Skeletal muscle tissue (tissue), 4 donors: ENCODE results near the gene OSTF1. TPM values are rescaled to one million over a fixed set of nuclear protein-coding genes. Genes with fewer than 3 reads are reported as not detected.

ENCODE experiments used
- H3K27ac ChIP-seq: one replicate; pipeline ENCODE4 v1.7.0; 2013; ENCODE audit warnings: mild to moderate bottlenecking, low read depth, low read length, inconsistent platforms
- H3K27me3 ChIP-seq, 3 donors: one replicate each; pipeline ENCODE4 v1.7.0; 2013; ENCODE audit warnings: low read length in 3 of 3; ENCODE audit not compliant: control insufficient read depth in 3 of 3, insufficient read depth in 3 of 3
- H3K36me3 ChIP-seq, 3 donors: one replicate each; pipeline ENCODE4 v1.7.0; 2013; ENCODE audit warnings: low read length in 3 of 3; ENCODE audit not compliant: control insufficient read depth in 3 of 3, insufficient read depth in 3 of 3
- H3K4me1 ChIP-seq, 3 donors: one replicate each; pipeline ENCODE4 v1.7.0; 2013; ENCODE audit warnings: low read length in 3 of 3, mild to moderate bottlenecking in 3 of 3; ENCODE audit not compliant: control insufficient read depth in 3 of 3, insufficient read depth in 3 of 3
- H3K4me3 ChIP-seq, 3 donors: one replicate each; pipeline ENCODE4 v1.7.0; 2013; ENCODE audit warnings: low read length in 3 of 3
- H3K9ac ChIP-seq, 3 donors: one replicate each; pipeline ENCODE4 v1.7.0; 2013; ENCODE audit warnings: low read length in 3 of 3, mild to moderate bottlenecking in 3 of 3, moderate library complexity in 2 of 3, low read depth in 1 of 3
- H3K9me3 ChIP-seq, 3 donors: one replicate each; pipeline ENCODE4 v1.7.0; 2013; ENCODE audit warnings: low read length in 3 of 3; ENCODE audit not compliant: control insufficient read depth in 3 of 3
- total RNA-seq: library from RNA; depleted of rRNA; stranded (reverse); fragments of >200 nt; gene quantifications from one replicate; pipeline ENCODE4 v1.2.3, GENCODE V29; 2014
- donor health status: Osteomylitis.

OSTF1 gene
- total RNA-seq, 1 donor from 2014 or later: 17.7 TPM

DNA sequence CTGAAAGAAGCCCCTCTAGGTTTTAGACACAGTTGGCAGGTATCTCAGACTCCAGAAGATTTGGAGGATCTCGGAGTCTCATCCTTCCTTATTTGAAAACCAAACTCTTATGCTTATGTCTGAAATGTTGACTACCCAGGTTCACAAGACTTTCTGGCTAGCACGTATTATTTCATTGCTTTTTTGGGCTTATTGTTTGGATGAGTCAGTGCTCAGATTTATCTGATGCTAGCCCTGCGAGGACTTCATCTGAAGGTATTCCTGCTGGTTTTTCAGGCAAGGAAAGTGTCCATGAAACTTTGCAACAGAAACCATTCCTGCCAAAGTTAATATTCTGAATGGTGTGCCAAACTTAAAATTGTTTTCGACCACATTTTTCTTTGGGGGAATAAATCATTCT lies 8.5 kb downstream of the OSTF1 start:
- no peaks in the 10 kb centered on the region for H3K36me3 ChIP-seq
- no peak overlapping the region for H3K27ac ChIP-seq
- H3K9ac ChIP-seq: no peak overlapping the region
- no peak overlapping the region for H3K4me3 ChIP-seq
- H3K9me3 ChIP-seq: no peaks in the 10 kb centered on the region
- no peaks in the 10 kb centered on the region for H3K27me3 ChIP-seq
- peaks cover 0 to 3% (median 0%) of the 10 kb centered on the region in 3 donors for H3K4me1 ChIP-seq

DNA sequence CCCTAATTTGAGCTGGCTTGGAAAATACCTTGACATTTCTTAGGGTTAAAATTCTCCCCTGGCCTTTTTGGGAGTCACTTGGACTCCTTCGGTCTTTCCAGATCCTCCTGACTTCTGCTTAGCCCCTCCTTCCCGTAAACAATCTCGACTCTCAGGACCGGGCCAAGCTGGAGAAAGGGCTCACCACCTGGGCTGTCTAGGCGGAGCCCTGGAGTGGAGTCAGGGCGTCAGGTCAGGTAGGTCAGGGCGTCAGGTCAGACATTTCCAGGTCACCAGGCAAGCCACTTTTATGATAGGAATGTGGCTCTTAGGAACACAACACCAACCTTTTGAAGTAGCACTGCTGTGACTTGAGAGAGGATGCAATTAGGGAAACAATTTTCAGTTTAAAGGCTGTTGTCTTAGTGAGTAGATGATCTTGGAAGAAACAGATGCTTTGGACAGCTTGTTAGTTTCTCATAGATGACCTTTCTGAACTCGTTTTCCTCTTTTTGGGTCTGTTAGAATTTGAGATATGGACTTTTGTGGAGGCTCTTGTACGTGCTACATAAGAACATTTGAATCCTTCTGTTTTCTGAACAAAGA lies 12.8 kb downstream of the OSTF1 start:
- H3K9me3 ChIP-seq: no peaks in the 10 kb centered on the region
- no peak overlapping the region for H3K9ac ChIP-seq
- H3K4me1 ChIP-seq: peaks cover 0 to 3% (median 0%) of the 10 kb centered on the region in 3 donors
- no peak overlapping the region for H3K27ac ChIP-seq
- no peak overlapping the region for H3K4me3 ChIP-seq
- no peaks in the 10 kb centered on the region for H3K27me3 ChIP-seq
- H3K36me3 ChIP-seq: no peaks in the 10 kb centered on the region

DNA sequence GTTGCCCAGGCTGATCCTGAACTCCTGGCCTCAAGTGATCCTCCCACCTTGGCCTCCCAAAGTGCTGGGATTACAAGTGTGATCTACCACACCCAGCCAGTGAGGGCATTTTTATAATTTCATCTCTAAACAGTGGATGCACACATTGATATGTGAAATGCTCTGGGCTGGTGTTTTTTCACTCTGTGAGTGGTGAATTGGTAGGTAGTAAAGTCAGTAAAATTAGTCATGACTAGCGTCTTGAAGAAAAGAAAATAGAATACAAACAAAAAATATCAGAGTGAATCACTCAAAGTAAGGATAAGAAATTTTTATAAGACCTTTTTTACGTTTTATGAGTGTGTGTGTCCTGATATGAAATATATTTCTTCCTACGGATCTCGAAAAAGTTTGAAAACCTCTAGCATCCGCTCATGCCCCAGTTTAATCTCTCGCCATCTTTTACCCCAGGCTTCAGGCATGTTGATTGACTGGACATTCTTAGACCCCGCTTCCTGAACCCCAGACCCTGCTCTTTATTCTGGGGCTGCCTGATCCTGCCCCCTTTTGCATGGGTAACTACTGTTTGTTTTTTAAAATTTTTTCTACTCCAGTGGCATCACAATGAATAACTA lies 14.0 kb downstream of the OSTF1 start:
- H3K36me3 ChIP-seq: no peaks in the 10 kb centered on the region
- H3K4me3 ChIP-seq: no peak overlapping the region
- H3K4me1 ChIP-seq: no peaks in the 10 kb centered on the region
- H3K27me3 ChIP-seq: no peaks in the 10 kb centered on the region
- no peak overlapping the region for H3K9ac ChIP-seq
- no peaks in the 10 kb centered on the region for H3K9me3 ChIP-seq
- no peak overlapping the region for H3K27ac ChIP-seq

DNA sequence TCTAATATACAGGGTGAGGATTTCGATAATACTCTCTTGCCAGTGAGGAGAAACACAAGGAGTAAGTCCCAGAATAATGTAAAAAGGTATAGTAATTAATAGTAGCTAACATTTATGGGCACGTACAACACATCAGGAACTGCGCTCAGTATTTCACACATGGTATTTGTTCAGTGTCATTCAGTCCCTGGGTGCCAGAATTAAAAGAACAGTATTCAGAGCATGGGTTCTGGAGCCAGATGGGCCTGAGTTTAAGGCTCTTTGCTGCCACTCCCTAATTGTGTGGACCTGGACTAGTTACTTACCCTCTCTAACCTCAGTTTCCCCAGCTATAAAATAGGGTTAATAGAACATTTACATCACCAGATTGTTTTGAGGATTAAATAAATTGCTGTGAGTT lies 16.3 kb downstream of the OSTF1 start:
- Histone ChIP-seq H3K36me3 (no peaks in the 10 kb centered on the region), H3K27me3 (no peaks in the 10 kb centered on the region), H3K9me3 (no peaks in the 10 kb centered on the region), H3K9ac (no peak overlapping the region), H3K27ac (no peak overlapping the region), H3K4me1 (peaks cover 0 to 3% (median 0%) of the 10 kb centered on the region in 3 donors), H3K4me3 (no peak overlapping the region)

DNA sequence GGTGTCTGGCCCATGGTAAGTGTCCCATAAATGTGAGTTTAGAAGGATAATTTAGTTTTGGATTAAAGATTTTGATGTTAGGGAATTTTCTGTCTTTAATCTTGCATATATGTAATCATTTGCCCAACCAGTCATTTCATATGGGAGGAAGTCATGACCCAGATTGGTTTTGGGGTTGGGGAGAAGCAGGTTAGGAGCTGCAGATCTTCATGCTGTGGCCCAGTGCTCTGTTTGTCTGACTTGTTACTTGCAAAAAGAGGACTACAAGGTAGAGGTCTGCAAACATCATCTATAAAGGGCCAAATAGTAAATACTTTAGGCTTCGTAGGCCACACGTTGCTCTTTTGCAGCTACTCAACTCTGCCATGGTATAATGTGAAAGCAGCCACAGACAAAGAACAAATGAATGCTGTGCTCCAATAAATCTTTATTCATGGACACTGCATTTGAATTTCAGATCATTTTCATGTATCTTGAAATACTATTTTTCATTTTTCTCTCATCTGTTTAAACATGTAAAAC lies 16.8 kb downstream of the OSTF1 start:
- Histone ChIP-seq H3K4me3 (no peak overlapping the region), H3K4me1 (peaks cover 0 to 3% (median 0%) of the 10 kb centered on the region in 3 donors), H3K36me3 (no peaks in the 10 kb centered on the region), H3K9ac (no peak overlapping the region), H3K9me3 (no peaks in the 10 kb centered on the region), H3K27me3 (no peaks in the 10 kb centered on the region), H3K27ac (no peak overlapping the region)

DNA sequence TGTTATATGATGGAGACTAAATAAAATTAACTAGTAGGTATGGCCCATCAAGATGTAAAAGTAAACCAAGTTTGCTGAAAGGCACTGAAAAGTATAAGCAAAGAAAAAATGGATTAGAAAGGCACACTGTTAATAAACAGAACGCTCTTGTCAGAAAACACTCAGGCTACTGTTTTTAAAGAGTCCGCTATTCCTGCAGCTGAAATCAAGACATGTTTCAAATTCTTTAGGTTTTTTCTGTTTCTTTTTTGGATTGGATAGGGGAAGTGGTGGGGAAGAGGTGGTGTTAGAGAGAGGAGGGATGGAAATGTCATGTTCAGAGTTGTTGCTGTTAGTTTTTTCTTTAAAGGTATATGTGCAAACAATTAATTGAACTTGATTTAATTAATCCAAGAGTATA lies 17.5 kb downstream of the OSTF1 start:
- Histone ChIP-seq H3K9ac (no peak overlapping the region), H3K27me3 (no peaks in the 10 kb centered on the region), H3K27ac (no peak overlapping the region), H3K4me3 (no peak overlapping the region), H3K4me1 (peaks cover 0 to 3% (median 0%) of the 10 kb centered on the region in 3 donors), H3K36me3 (no peaks in the 10 kb centered on the region), H3K9me3 (no peaks in the 10 kb centered on the region)

DNA sequence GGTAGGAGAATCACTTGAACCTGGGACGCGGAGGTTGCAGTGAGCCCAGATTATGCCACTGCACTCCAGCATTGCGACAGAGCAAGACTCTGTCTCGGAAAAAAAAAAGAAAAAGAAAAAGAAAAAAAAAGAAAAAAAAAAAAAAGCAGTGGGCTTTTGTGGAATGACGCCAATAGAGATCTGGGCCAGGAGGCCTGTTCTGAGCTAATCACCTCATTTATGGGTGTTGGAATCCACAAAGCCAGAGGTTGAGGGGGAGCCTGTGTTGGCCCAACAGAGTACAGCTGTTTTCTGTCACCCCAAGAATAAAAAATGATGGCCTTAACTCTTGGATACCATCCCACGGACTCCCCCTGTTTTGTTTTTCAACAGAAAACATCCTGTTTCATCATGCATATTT lies 18.5 kb downstream of the OSTF1 start:
- Histone ChIP-seq H3K27me3 (no peaks in the 10 kb centered on the region), H3K27ac (no peak overlapping the region), H3K9me3 (no peaks in the 10 kb centered on the region), H3K4me3 (no peak overlapping the region), H3K9ac (no peak overlapping the region), H3K36me3 (no peaks in the 10 kb centered on the region), H3K4me1 (peaks cover 0 to 3% (median 0%) of the 10 kb centered on the region in 3 donors)

DNA sequence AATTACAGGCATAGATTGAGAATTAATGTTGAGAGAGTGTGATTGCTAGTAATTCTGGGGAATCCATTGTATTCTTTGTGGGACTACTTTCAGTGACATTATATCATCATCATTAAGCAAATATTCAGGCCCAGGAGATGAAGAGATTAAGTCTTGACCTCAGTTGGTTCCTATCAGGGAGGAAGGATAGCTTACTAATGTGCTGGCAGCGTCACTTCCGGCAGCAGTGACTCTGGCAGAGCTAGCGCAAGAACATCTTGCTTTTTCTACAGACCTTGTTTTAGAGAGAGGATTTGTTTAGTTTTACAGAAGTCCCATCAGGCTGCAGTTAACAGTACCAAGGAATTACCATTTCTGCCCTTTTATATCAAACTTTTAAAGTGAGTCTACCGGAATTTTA lies 20.3 kb downstream of the OSTF1 start:
- H3K9ac ChIP-seq: no peak overlapping the region
- H3K4me3 ChIP-seq: no peak overlapping the region
- H3K36me3 ChIP-seq: no peaks in the 10 kb centered on the region
- no peaks in the 10 kb centered on the region for H3K9me3 ChIP-seq
- H3K27me3 ChIP-seq: no peaks in the 10 kb centered on the region
- H3K4me1 ChIP-seq: peaks cover 0 to 3% (median 0%) of the 10 kb centered on the region in 3 donors
- H3K27ac ChIP-seq: no peak overlapping the region

DNA sequence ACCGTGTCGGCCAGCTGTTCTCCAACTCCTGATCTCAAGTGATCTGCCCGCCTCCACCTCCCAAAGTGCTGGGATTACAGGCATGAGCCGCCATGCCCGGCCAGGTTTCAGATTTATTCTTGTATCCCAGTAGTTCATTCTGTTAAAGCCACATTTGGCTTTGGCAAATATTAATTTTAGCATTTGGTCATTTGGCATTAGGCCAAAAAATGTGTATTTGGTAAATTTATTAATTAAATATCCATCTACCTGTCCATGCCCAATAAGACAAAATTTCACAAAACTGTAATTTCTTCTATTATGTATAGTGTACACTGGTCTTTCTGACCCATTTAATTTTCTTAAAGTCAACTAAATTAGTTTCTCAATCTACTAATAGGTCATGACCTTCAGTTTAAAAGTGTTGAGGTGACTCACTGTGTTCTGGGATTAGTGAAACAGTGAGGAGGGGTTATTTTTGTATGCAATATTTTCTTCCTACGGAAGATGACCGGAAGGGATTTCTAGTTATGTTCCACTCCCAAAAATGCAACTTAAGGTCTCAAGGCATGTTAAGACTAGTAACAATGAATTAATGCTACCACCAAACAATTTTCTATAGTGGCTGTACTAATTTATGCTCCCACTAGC lies 21.0 kb downstream of the OSTF1 start:
- no peaks in the 10 kb centered on the region for H3K27me3 ChIP-seq
- no peak overlapping the region for H3K9ac ChIP-seq
- no peaks in the 10 kb centered on the region for H3K9me3 ChIP-seq
- H3K4me1 ChIP-seq: peaks cover 0 to 3% (median 0%) of the 10 kb centered on the region in 3 donors
- no peaks in the 10 kb centered on the region for H3K36me3 ChIP-seq
- H3K27ac ChIP-seq: no peak overlapping the region
- H3K4me3 ChIP-seq: no peak overlapping the region

DNA sequence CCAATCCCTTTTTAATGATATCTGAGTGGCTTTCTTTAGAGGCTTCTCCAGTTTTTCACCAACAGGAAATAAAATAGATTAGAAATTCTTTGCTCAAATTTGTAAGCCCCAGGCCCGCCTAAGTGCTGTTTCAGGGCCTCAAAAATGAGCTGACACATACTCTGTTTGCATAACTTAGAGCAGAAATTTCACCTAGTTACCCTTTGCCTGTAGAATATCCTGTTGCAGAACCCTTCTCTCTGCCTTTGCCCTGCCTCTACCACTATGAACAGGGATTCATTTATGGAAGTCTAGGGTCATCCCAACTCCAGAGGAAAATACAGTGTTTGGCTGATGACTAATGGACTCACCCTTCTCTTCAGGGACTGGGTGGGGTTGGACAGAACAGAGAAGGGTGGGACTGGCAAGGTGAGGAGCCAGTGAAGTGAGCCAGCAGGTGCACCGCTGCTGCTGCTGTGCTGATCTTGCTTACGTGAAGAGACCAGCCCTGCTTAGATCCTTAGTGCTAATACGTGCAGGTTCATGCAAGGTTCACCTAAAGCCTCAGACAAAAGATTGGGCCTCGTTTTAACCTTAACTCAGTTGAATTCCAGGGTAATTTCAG lies 22.8 kb downstream of the OSTF1 start:
- H3K36me3 ChIP-seq: no peaks in the 10 kb centered on the region
- no peak overlapping the region for H3K4me3 ChIP-seq
- H3K4me1 ChIP-seq: peaks cover 0 to 3% (median 0%) of the 10 kb centered on the region in 3 donors
- no peak overlapping the region for H3K9ac ChIP-seq
- no peaks in the 10 kb centered on the region for H3K27me3 ChIP-seq
- no peak overlapping the region for H3K27ac ChIP-seq
- no peaks in the 10 kb centered on the region for H3K9me3 ChIP-seq
